Right atrium auricular region (tissue), 2 donors: ENCODE results near the gene ZNF407. TPM values are rescaled to one million over a fixed set of nuclear protein-coding genes. Genes with fewer than 3 reads are reported as not detected.

Experiments
- DNase-seq: peaks from one replicate; pipeline ENCODE4 v3.0.0-alpha.2; 2019; ENCODE audit warnings: low spot score
- H3K27ac ChIP-seq, 2 donors: fragments of 200-600 bp; sonication (generic); 1 replicate in 1 of 2; 2 replicates in 1 of 2; pipeline ENCODE4 v1.5.1; 2016 to 2019
- H3K27me3 ChIP-seq, 2 donors: fragments of 200-600 bp; sonication (generic); one replicate each; pipeline versions ENCODE4 v1.5.1 to v1.6.0; 2017 to 2019
- H3K36me3 ChIP-seq: fragments of 200-600 bp; sonication (generic); one replicate; pipeline ENCODE4 v1.5.1; 2016
- H3K4me1 ChIP-seq, 2 donors: fragments of 200-600 bp; sonication (generic); one replicate each; pipeline versions ENCODE4 v1.5.1 to v1.6.0; 2017 to 2019
- H3K4me3 ChIP-seq, 2 donors: fragments of 200-600 bp; sonication (generic); 1 replicate in 1 of 2; 2 replicates in 1 of 2; pipeline ENCODE4 v1.5.1; 2017 to 2019; ENCODE audit warnings: mild to moderate bottlenecking in 1 of 2, moderate library complexity in 1 of 2
- H3K9me3 ChIP-seq, 2 donors: fragments of 200-600 bp; sonication (generic); one replicate each; pipeline ENCODE4 v1.5.1; 2019
- total RNA-seq, 2 donors: library from RNA; depleted of rRNA; stranded (reverse); fragments of >200 nt; gene quantifications; one replicate each; pipeline ENCODE4 v1.1.0, GENCODE V29; 2016
- TF ChIP-seq, protein P1 (sequence below), 2 donors: fragments of 200-600 bp; sonication (generic); IDR thresholded peaks; one replicate each; pipeline ENCODE4 v1.5.1; 2019; ENCODE audit warnings: antibody characterized with exemption in 2 of 2

The ZNF407 gene
- total RNA-seq, 2 donors from 2014 or later = 7.8 to 8.7 TPM

DNA sequence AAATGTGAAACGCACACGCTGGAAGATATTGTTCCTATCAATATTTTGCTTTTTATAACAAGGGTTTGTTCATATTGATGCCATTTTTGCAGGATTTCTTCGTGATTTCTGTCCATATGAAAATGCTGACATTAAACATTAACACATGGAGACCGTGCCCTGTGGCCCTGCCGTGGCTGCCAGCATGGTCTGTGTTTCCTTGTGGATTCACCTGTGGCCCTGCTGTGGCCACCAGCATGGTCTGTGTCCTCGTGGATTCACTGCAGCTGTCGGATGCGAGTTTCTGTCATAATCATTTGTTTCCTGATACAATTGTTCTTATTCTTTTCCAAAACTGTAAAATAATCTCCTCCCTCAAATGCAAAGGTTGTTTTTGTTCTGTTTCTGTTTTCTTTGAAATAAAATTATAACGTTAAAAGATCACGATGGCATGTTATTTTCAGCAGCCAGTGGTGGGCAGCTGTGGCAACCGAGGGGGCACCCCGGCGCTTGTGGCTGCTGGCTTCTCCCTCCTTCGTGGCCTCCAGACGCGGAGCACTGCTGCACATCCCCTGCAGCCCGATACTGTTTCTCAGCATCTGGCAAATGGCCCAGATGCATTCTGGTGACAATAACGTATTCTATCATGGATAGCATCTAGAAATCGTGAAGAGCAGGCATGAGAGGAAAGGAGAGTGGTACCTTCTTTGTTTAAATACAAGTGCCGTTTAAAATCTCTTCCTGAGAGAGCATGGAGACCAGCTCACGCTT is 467.8 kb downstream of the ZNF407 start:
- DNase-seq = no peak

DNA sequence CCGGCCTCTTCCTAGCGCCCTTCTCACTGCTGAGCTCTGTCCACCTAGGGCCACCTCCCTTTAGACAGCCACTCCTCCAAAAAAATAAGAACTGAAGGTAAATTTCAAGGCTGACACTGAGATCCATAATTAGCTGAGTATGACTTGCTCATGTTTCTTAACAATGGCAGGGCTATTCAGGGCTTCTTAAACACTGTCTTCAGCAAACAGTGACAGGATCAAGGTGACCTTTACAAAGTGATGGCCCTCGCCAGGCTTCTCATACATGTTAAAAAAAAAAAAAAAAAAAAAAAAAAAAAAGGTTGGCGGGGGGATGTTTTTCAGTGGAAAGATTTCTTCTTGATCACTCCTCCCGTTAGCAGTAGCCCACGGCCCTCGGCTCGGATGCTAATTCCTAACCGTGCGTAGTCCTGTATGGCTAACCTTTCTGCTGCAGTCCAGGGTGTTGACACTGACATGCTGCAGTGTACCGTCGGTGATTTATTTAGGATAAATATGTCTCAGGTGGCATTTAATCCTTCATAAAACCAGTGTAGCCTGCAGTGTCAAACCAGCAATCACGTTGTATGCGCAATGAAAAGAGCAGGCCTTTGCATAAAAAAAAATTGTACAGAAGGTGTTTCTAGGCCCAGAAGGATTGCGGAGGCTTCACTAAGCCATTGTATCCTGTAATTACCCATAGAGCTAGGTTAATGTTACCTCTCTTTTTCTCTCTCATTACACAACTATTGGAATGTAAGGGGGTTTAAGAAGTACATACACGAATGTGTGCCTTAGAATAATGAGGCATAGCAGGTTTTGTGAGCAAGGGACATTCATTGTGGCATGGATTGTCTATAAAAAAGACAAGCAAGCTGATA is 468.6 kb downstream of the ZNF407 start:
- no peaks in the 10 kb centered on the region for H3K4me1 ChIP-seq
- no peak overlapping the region for H3K4me3 ChIP-seq
- H3K27ac ChIP-seq = no peak overlapping the region
- peaks cover 17% of the 10 kb centered on the region for H3K36me3 ChIP-seq
- no peaks in the 10 kb centered on the region for H3K9me3 ChIP-seq
- TF ChIP-seq, protein P1, sequence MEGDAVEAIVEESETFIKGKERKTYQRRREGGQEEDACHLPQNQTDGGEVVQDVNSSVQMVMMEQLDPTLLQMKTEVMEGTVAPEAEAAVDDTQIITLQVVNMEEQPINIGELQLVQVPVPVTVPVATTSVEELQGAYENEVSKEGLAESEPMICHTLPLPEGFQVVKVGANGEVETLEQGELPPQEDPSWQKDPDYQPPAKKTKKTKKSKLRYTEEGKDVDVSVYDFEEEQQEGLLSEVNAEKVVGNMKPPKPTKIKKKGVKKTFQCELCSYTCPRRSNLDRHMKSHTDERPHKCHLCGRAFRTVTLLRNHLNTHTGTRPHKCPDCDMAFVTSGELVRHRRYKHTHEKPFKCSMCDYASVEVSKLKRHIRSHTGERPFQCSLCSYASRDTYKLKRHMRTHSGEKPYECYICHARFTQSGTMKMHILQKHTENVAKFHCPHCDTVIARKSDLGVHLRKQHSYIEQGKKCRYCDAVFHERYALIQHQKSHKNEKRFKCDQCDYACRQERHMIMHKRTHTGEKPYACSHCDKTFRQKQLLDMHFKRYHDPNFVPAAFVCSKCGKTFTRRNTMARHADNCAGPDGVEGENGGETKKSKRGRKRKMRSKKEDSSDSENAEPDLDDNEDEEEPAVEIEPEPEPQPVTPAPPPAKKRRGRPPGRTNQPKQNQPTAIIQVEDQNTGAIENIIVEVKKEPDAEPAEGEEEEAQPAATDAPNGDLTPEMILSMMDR (IDR thresholded peaks at IDR 0.05) = no peak
- no peak for DNase-seq
- no peaks in the 10 kb centered on the region for H3K27me3 ChIP-seq

More for the DNA sequence above, 467.8 kb downstream of the ZNF407 start:
- H3K27ac ChIP-seq = no peak overlapping the region
- no peaks in the 10 kb centered on the region for H3K27me3 ChIP-seq
- TF ChIP-seq, protein P1 (IDR thresholded peaks at IDR 0.05) = no peak
- H3K4me1 ChIP-seq = no peaks in the 10 kb centered on the region
- H3K9me3 ChIP-seq = no peaks in the 10 kb centered on the region
- H3K4me3 ChIP-seq = no peak overlapping the region
- peaks cover 17% of the 10 kb centered on the region for H3K36me3 ChIP-seq

DNA sequence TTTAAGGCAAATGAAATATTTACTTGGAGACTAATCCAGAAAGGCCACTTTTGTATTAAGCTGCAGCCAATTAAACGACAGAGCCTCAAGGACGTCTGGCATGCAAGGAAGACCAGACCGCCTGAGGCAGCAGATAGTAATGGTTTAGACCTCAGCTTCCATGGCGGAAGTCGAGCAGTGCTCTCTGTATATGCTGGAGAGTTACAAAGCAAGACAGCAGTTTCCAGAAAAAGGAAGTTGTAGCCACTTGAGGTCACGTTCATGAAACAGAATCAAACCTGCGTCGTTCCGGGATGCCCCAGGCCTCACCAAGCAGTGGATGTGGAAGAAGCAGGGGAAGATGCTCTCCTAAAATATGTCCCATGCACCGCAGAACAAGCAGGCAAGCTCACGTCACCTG is 469.3 kb downstream of the ZNF407 start:
- H3K4me3 ChIP-seq = no peak overlapping the region

DNA sequence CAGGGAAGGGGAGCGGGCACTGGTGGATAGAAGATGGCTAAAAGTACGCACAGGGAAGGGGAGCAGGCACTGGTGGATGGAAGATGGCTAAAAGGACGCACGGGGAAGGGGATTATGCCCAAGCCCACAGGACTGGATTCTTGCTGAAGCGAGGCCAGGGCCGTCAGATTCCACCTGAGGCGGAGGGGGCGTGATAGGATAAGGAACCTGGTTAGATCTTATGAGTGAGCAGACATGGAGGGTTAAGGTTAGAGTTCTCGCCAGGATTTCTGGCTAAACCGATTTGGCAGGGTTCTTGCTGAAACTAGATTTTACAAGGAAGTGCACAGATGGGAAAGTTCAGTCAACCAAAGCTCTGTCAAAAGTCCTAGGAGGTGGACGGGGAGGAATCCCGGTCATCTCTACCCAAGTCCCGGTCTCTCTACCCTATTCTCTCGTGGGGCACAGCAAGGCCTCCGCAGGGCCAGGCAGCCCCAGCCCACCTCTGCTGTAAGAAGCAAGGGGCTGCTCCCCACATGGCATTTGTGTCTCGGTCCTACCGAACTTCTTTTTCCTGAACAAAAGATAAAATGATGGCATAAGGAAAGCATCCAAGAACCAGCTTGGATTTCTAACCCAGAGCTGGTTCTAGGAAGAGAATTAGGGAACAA is 470.5 kb downstream of the ZNF407 start:
- H3K27ac ChIP-seq = no peak overlapping the region
- no peaks in the 10 kb centered on the region for H3K4me1 ChIP-seq
- peaks cover 16% of the 10 kb centered on the region for H3K36me3 ChIP-seq
- TF ChIP-seq, protein P1 (IDR thresholded peaks at IDR 0.05) = no peak
- H3K27me3 ChIP-seq = no peaks in the 10 kb centered on the region
- H3K4me3 ChIP-seq = no peak overlapping the region
- DNase-seq = no peak
- H3K9me3 ChIP-seq = no peaks in the 10 kb centered on the region

More for the DNA sequence above, 469.3 kb downstream of the ZNF407 start:
- Histone ChIP-seq H3K9me3 (no peaks in the 10 kb centered on the region), H3K36me3 (peaks cover 17% of the 10 kb centered on the region), H3K4me1 (no peaks in the 10 kb centered on the region), H3K27ac (no peak overlapping the region), H3K27me3 (no peaks in the 10 kb centered on the region)
- no peak for DNase-seq
- TF ChIP-seq, protein P1 (IDR thresholded peaks at IDR 0.05) = no peak

DNA sequence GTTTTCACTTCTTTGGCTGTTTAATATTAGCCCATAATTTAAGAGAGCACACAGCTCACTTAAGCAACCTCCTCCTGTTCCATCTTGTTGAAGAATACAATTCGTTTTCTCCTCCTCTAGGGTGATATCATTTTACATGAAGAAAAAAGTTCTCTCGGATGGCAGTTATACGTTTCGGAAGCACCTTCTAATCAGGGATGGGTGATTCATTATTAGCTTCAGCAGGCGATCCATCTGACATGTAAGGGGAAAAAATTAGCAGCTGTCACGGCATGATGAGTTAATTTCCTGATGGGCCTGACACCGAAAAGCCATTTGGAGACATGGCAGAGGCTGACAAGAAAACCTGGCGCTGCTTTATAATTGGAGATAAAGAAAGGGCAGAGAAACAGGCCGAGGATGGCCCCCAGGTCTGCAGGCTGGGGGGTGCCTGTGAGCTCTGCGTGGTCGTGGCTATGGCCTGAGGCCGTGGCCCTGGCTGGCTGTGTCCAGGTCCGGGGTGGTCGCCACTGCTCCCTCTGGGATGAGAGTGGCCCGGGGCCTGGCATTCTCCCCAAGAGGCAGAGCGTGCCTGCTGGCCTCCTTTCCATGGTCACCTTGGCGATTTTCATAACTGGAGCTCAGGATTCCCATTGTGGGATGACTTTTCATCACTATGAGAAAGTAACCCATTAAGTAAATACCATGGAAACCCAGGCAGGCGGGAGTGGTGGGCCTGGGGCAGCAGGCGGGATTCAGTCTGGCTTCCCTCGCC is 471.2 kb downstream of the ZNF407 start:
- Histone ChIP-seq H3K4me1 (no peaks in the 10 kb centered on the region), H3K4me3 (no peak overlapping the region), H3K36me3 (peaks cover 8% of the 10 kb centered on the region), H3K27me3 (no peaks in the 10 kb centered on the region), H3K9me3 (no peaks in the 10 kb centered on the region), H3K27ac (no peak overlapping the region)
- TF ChIP-seq, protein P1 (IDR thresholded peaks at IDR 0.05) = no peak
- DNase-seq = peak; percentile 53
